Hepatic stellate cell (primary cell): ENCODE measurements around the gene EP400.
"Not testable (repeated sequence)": the region's sequence is repeated elsewhere in the genome, so short reads cannot be mapped to it uniquely, and the experiment has no call there.

Source experiments
- DNase-seq: peaks from one replicate; pipeline ENCODE4 v3.0.0; 2011; ENCODE audit warnings: low spot score

EP400 gene

DNA sequence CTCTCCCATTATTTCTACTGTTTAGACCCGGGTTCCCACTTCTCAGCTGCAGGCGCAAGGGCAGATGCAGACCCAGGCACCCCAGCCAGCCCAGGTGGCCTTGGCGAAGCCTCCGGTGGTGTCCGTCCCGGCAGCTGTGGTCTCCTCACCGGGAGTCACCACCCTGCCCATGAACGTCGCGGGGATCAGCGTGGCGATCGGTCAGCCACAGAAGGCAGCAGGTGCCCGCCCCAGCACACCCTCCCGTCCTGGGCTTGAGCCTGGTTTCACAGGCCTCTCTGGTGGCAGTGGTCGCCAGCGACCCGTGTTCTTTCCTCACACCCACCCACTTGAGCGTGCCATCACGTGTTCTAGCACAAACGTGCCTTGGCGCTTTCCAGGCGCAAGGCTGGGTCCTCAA, 117.0 kb downstream of the EP400 start:
- DNase-seq: no peak

DNA sequence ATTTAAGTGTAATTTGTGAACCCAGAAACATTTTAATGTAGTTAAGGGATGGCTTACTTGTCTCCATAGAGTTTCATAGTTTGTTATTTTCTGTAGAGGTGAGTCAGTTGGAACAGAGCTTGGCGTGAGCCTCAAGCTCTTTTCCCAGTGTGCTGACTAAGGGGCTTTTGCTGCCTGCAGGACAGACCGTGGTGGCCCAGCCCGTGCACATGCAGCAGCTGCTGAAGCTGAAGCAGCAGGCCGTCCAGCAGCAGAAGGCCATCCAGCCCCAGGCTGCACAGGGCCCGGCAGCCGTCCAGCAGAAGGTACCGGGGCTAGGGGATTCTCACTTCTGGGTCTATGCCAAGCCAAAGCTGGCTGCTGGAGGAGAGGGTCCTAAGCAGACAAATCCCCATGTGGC, 117.4 kb downstream of the EP400 start:
- no peak for DNase-seq

DNA sequence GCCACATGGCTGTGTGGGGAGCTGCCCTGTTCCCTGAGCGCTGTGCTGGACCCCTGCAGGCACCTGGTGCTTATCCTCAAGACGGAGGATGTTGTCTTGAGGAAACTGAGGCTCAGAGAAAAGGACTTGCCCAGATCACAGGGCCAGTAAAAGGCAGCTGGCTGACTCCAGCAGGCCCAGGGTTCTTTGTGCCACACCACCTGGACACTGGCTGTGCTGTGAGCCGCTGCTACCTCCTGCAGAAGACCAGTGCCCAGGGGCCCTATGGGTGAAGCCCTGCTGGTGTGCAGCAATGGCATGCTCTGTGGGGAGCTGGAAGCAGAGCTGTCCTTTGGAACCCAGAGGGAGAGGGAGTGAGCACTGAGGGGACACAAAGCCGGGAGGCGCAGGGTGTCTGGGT, 118.5 kb downstream of the EP400 start:
- DNase-seq: no peak

DNA sequence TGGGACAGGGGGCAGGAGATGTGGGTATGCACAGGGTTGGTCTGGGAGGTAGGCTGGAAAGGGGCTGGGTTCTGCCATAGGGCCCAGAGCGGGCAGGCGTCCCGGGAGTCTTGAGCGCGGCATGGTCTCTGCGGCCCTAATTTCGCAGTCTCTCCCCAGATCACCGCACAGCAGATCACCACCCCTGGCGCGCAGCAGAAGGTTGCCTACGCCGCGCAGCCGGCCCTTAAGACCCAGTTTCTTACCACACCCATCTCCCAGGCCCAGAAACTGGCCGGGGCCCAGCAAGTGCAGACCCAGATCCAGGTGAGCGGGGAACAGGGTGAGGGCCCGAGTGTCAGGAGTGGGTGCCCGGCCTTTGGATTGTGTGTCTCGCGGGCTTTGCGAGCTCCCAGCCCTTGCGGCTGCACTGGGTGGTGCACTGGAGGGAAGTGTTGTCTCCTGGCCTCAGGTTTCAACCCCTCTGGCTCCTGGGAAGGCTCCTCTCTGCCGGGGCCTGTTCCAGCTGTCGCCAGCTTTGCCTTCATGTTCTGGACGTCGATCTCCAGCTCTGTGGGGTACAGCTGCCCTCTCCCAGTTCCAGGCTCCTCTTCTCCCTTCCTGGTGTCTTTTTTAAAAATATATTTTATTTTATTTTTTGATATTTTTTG, 119.7 kb downstream of the EP400 start:
- no peak for DNase-seq

DNA sequence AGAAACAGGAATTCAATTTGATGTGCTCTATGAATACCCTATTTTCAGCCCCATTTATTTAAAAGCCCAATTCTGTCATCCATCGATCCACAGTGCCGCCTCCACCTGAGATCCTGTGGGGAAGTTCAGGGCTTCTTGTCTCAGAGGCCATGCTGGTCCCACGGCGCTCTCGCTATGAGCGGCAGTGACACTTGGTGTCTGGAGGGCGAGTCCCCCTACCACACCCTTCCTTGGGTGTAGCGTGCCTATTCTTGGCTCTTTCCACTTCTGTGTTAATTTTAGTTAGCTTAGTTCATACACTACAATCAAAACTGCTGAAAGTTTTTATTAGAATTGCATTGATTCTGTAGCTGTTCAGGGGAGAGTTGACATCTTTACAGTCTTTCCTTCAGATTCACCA, 120.6 kb downstream of the EP400 start:
- no peak for DNase-seq

DNA sequence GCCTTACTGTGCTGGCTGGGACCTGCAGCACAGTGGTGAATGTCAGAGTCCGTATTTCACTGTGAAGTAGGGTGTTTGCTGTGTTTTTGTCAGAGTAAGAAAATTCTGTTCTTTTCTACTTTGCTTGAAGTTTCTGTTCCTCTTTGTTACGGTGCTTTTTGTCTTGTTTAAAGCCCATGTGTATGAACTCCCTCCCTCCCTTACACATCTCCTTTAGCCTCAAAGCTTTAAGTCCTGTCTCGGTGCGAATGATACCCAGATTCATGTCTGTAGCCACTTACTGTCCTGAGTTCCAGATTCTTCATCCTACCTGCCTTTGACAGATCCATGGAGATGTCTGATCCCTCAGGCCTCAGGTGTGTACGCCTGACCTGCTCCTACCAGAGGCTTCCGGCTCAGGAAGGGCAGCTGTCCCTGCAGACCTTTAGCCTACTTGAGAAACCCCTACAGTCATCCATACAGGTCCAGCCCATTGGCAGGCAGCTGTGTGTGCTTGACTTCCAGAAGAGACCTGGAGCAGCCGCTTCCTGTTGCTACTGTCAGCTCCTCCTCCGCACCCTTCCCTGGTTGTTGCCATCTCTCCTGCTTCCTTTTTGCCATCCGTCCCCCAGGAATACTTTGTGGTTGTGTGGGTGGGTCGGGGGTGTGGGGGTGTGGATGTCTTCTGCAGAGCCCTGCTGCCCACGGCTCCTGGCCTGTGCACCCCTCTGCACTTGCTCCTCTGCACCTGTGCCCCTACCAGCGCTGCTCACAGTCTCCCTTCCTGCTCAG, 121.5 kb downstream of the EP400 start:
- DNase-seq: no peak

DNA sequence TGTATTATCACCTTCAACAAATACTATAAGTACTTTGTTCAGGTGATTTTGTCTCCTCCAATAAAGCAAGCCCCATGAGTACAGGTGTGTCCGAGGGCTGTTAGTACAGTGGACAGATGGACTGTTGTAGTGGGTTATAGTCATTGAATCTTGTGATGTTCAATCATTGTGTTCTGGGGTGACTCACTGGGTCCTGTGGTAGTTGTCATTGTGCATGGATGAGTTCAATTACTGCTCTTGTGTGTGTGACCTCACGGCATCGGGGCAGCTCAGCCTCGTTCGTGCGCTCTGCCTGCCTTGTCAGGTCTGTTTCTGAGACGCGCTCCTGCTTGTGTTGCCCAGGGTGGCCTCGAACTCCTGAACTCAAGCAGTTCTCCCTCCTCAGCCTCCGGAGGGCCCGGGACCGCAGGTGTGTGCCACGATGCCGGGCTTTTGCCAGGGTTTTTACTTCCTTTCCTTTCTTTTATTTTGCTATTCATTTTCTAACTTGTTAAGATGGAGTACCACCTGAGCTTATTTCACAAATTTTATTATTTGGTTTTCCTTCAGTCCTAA, 122.2 kb downstream of the EP400 start:
- no peak for DNase-seq

DNA sequence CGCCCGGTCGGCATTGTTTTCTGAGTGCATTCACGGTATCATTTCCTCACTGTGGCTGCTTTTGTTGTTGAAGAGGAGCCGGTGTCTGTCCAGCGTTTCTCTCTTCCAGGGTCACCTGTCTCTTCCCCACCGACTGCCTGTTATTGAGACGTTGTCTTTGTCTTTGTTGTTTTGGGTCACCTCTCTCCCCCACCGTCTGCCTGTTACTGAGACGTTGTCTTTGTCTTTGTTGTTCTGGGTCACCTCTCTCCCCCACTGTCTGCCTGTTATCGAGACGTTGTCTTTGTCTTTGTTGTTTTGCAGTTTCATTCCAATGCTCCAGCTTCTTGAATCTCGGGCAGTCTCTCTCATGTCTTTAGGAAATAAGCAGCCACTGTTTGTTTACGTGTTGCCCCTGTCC, 124.5 kb downstream of the EP400 start:
- no peak for DNase-seq

DNA sequence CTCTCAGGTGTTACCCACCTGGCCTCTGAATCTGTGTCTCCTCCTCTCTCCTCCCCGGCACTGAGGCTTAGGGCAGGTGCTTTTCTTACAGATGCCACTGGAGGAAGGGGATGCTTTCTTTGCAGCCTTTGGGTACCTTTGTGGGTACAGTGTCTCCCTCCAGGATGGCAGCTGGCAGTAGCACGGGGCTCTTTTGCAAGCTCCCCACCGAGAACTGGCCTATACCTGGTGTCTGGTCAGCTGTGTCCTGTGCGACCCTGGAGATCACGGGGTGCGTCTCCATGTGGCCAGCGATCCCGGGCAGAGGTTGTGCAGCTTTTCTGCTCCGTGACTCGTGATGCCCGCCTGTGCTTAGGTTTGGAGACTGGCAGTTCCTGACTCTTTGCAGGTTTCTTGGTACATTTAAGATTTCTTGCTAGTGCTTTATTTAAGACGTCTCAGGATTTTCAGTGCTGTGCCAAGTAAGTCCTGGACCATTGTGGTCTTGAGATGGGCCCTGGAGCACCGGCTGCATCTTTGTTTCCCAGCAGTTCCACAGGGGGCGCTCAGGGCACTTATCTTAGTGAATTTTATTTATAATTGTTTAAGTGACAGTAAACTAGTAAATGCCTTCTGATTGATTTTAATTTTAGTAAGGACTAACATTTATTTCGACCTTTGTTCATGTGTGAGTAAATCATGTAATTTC, 125.4 kb downstream of the EP400 start:
- no peak for DNase-seq

DNA sequence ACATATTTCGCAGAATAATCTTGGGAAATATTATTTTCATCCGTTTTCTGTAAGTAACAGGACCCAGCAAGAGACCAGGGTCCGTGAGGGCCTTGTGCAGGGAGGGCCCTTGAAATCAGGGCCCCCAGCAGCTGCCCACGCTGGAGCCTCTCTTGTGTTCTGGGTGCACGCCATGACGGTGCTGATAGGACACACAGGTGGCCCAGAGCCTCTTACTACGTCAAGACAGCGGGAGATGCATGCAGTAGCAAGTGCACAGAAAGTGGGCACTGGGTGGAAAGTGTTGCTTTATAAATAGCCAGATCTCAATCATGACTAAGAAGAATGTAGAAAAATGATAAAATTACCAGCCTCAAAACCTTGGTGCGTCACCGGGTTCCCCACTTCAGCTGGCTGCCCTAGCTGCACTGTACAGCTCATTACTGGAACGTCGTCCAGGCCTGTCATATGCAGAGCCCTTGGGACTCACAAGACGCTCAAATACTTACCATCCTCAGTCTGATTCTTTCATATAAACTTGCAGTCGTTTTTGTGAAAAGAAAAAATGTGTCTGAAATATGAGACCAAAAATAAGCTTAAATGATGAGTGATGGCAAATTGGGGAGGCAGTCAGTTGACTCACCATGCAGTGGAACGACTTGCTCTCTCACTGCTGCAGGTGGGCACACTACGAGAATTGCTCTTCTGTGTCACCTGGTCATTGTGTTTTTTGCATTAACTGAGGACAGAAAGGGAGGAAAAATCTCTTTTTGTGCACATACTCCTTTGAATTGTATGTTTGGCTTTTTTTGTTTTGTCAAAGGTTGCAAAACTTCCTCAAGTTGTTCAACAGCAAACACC, 126.2 kb downstream of the EP400 start:
- no peak for DNase-seq

DNA sequence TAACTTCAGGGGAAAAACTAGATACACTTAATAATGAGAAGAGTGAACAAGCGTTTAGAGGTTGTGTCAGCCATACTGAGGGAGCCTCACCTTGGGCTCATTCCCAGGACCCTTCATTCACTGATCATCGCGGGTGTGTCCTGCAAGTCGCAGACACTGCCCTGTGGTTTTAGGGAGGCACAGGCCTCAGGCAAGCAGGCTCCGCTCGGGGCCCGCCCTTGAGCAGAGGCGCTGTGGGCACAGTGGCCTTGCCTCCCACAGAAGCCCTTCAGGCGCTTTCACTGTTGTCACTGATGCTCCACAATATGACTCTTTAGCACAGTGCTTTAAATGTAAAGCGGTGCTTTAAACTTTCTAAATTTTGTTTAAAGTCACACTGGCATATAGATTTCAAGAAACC, 127.0 kb downstream of the EP400 start:
- no peak for DNase-seq

DNA sequence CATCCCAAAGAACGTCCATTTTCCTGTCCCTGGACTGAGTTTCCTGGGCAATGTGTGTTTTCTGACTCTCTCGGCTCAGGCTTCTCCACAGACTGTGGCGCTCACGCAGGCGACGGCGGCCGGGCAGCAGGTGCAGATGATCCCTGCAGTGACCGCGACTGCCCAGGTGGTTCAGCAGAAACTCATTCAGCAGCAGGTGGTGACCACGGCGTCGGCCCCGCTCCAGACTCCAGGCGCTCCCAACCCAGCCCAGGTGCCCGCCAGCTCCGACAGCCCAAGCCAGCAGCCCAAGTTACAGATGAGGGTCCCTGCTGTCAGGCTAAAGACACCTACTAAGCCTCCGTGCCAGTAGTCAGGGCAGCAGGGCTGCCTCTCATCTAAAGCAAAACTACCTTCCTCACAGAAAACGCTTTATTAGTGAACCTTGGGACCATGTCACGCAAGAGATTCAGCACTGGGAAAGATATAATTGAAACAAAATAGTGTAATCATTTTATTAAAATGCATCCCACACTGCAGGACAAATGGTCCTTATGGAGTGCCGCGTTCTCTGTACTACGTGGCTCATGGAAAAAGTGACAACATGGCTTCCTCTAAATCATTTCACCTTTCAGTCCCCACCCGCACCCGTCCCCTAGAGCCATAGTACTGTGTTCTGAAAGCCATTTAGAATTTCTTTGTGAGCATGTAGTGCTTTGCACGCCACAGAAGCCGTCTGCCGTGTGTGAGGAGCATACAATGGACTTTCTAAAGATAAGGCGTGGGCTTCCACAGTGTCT, 127.8 kb downstream of the EP400 start:
- no peak for DNase-seq

DNA sequence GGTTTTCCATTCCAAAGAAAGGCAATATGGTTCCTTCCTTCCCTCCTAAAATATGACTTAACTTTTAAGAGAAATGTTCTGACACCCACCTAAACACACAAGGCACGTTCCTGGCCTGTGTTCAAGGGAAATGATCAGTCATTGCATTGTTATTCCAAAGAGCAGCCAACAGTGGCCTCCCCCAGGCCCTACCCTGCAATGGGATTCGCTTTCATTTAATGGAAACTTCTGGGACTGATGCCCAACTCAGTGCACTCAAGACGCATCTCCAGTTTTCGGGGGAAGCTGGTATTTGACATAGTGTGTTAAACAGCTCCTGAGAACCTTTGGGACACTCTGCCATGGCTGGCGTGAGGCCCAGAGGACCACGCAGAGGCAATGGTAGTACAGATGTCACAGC, 128.4 kb downstream of the EP400 start:
- peak; percentile 35 for DNase-seq

DNA sequence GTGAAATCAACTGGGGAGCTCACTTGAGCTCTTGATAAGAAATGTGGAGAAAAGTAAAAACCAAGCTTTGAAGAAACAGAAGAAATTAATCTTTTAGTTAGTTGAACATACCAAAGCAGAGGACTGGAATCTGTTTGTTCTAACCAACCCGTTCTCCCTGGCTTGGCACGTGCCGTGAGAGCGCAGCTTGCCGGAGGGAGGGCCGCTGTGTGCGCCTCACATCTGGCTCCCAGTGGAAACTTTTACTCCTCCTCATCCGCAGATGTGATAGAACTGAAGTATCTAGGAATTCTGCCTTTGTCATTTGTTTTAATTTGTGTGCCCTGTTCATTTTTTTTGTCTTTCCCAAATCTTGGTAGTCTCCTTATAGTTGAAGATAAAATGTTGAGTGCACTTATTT, 129.5 kb downstream of the EP400 start:
- no peak for DNase-seq

DNA sequence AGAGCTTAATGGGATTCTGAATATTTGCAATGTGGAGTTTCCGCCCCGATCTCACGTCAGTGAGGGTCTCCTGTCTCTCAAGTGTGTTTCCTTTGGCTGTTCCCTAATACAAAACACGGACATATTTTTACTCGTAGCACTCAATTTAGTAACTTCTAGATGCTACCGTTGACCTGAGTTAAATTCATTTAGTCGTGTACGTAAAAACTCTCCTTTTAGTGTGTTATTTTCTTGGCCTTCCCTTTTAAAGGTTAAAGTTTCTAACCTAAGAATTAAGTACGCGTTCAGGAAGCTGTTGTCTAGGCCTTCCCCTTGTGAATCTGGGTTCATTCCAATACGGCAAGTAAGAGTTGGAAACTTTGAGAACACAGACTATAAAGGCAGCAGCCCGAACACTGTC, 130.0 kb downstream of the EP400 start:
- no peak for DNase-seq

DNA sequence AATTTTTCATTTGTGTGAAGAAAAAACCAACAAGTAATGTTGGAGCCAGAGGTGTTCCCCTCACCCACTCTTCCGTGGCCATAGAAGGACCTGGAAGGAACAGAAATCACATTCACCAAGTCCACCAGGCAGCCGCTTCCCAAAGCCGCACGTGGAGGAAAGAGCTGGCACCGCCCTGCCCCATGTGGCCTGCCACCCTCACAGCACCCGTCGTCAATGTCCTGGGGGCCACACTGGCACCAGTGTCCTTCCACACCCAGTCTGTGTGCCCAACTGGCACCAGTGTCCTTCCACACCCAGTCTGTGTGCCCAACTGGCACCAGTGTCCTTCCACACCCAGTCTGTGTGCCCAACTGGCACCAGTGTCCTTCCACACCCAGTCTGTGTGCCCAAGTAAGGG, 130.8 kb downstream of the EP400 start:
- DNase-seq: not testable (repeated sequence)

DNA sequence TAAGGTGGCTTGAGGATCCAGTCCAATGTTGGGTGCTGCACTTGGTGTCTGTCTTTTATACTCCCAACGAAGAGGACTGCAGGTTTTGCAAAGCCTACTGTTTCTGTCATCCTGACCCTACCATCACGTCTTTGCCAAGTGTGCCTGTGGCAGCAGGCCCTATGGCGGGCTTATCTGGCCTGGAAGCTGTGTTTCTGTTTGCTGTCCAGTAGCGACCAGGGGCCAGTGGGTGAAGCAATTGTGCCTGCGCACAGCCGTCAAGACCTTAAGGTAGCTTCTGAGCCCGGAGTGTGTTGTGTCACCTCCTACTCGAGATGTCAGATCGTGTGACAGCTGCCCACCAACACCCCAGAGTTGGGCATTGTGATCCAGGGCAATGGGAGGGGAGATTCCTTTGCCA, 131.7 kb downstream of the EP400 start:
- DNase-seq: no peak

DNA sequence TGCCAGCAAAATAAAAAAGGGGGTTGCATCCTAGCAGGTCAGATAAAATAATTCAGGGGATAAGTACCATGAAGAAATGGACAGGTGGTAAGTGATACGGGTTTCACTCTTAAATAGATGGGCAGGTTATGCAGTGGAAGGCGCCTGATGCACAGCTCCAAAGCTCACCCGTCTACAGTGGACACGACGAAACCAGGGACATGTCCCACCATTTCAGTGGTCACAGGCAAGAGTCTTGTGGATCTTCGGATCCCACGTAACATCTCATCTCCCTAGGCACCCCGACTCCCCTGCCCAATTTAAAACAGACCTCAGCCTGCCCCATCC, 133.8 kb downstream of the EP400 start:
- no peak for DNase-seq

DNA sequence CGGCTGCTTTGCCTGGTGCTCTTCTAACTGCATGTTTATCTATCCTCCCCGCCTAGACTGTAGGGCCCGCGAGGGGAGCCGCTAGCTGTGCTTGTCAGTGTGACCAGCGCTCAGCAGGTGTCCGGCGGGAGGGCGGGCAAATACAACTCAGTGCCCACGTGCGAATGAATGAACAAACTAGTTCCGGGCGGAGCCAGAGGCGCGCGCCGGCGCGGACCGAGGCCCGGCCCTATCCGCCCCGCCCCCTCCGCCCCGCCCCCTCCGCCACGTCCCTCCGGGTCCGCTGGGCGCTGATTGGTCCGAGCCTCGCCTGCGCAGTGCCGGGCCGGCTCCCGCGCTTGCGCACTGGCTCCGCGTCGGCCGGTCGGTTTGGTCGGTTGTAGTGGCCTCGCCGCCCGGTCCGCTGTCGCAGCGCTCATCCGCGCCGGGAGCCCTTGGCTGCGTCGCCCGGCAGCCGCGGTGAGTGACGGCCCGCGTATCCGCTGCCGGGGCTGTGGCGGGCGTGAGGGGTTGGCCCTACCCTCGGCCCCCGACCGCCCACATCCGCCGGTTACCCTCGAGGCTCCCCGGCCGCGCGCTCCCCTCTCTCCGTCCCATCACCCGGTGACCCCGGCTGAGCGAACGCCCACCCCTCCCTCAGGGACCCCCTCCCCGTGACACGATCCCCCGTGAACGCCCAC, 134.3 kb downstream of the EP400 start:
- peak; percentile 100 for DNase-seq

DNA sequence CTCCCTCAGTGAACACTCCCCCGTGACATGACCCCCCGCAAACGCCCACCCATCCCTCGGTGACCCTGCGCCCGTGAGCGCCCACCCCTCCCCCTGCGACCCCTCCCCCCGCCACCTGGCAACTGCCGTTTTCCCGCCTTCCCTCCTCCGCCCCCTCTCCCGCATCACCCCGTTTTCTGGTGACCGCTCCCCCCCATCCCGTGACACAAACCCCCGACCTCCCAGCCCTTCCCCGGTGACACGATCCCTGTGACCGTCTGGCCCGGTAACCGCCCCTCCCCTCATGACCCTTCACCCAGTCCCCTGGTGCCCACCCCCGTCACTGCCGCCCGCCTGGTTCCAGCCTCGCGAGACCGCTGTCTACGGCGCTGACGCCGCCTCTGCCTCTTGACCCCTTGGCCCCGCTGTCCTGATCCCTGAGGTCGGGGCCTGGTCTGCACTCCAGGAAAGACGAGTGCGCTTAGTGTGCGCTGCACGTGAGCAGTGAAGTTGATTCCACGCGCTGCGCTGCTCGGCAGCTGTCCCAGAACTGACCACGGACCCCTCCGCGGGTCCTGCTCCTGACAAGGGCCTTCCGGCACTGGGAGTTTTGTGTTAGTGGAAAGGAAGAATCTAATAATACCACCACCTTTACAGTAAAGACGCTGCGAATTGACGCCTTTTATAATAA, 135.0 kb downstream of the EP400 start:
- peak; percentile 68 for DNase-seq
